Measurements from ENCODE around the gene PSMA3. TPM values are rescaled to one million over a fixed set of nuclear protein-coding genes. Genes with fewer than 3 reads are reported as not detected.

The PSMA3 gene
- total and polyA plus RNA-seq, 2 of the 8 experiments (the other 6 are each of a cell fraction or from before 2014, with no cell fraction given), result 285 to 507 TPM

GRCh38 chr14:58276208-58276607 is 31.6 kb downstream of the PSMA3 start:
- no peak overlapping the region for H3K27ac ChIP-seq (ENCODE audit: low read depth, low read length)
- no peak overlapping the region for H4K5ac ChIP-seq (ENCODE audit: insufficient read length, low read depth, low read length)
- no peak for FAIRE-seq
- no peak overlapping the region for H3K23ac ChIP-seq (ENCODE audit: insufficient read length)
- H2BK5ac ChIP-seq (ENCODE audit: low read depth, low read length), result no peak overlapping the region
- H2BK120ac ChIP-seq (replicated peaks; ENCODE audit: low read depth, low read length), result no peak overlapping the region
- no peak overlapping the region for H2AFZ ChIP-seq (ENCODE audit: low read length)
- H2BK12ac ChIP-seq (ENCODE audit: low read depth, low read length), result no peak overlapping the region
- no peaks in the 10 kb centered on the region for H3K4me1 ChIP-seq (replicated peaks in 1 of 4; ENCODE audit: control insufficient read depth in 3 of 4, insufficient read depth in 4 of 4, low read length in 3 of 4)
- H3K9ac ChIP-seq (replicated peaks in 1 of 4; ENCODE audit: extremely low read depth in 1 of 4, low read depth in 3 of 4, low read length in 3 of 4), result no peak overlapping the region
- H3K79me1 ChIP-seq (ENCODE audit: low read depth, low read length), result no peaks in the 10 kb centered on the region
- H3K4me3 ChIP-seq (ENCODE audit: extremely low read depth in 1 of 4, insufficient read depth in 2 of 4, low read depth in 3 of 4, low read length in 4 of 4), result no peak overlapping the region
- H3K4ac ChIP-seq (replicated peaks; ENCODE audit: insufficient read length, low read depth, low read length), result no peak overlapping the region
- peaks cover 8 to 46% (median 21%) of the 10 kb centered on the region in 4 experiments for H3K36me3 ChIP-seq (ENCODE audit: control insufficient read depth in 2 of 4, insufficient read depth in 4 of 4, low read length in 3 of 4)
- no peak for TF ChIP-seq RAD21 (IDR thresholded peaks at IDR 0.05 in 1 of 2, conservative IDR thresholded peaks at IDR 0.05 in 1 of 2; ENCODE audit: low read depth in 2 of 2, low read length in 2 of 2)
- TF ChIP-seq TEAD4 (IDR thresholded peaks at IDR 0.05; ENCODE audit: low read depth, low read length), result no peak
- no peak for TF ChIP-seq HDAC2 (IDR thresholded peaks at IDR 0.05; ENCODE audit: borderline replicate concordance in 1 of 2, low read depth in 2 of 2, low read length in 2 of 2)
- no peak for TF ChIP-seq CBX5 (IDR thresholded peaks at IDR 0.05; ENCODE audit: low read depth, low read length)
- no peak for TF ChIP-seq SP4 (IDR thresholded peaks at IDR 0.05; ENCODE audit: low read length)
- no peak for TF ChIP-seq BACH1 (IDR thresholded peaks at IDR 0.05; ENCODE audit: low read length)
- DNase-seq (ENCODE audit: low read depth in 1 of 2, low spot score in 2 of 2), result no peak
- H2BK20ac ChIP-seq (ENCODE audit: low read length), result no peak overlapping the region
- H3K56ac ChIP-seq (replicated peaks; ENCODE audit: insufficient read length, low read depth, low read length), result no peak overlapping the region
- no peaks in the 10 kb centered on the region for H3K27me3 ChIP-seq (replicated peaks in 1 of 4; ENCODE audit: control insufficient read depth in 3 of 4, extremely low read depth in 1 of 4, insufficient read depth in 3 of 4, low read length in 3 of 4)
- ChIA-PET POLR2A (ENCODE audit: partially characterized antibody) (interaction anchor here (0.9 to 1.7 kb wide), 6 partner anchors 10 to 76 kb away, joined by 3 to 8 read pairs (median 4); partner anchors contain the start of genes ACTR10 and ARID4A), CTCF (ENCODE audit: partially characterized antibody) (interaction anchor here (1.5 kb wide), 1 partner anchor 18 kb away, joined by 3 read pairs; no protein-coding TSS in a partner anchor)
- no peak overlapping the region for H3K18ac ChIP-seq (ENCODE audit: extremely low read depth, low read length)
- peaks cover 0 to 44% of the 10 kb centered on the region in 2 experiments; a peak in 2 of 4 replicates for H3K79me2 ChIP-seq (ENCODE audit: control insufficient read depth in 1 of 2, insufficient read depth in 2 of 2, low read length in 2 of 2)
- no peak overlapping the region for H2AK5ac ChIP-seq (ENCODE audit: low read depth, low read length)
- H3K23me2 ChIP-seq (ENCODE audit: low read depth, low read length), result no peaks in the 10 kb centered on the region
- no peak overlapping the region for H2BK15ac ChIP-seq (ENCODE audit: low read length)
- no peak overlapping the region for H4K8ac ChIP-seq (ENCODE audit: extremely low read depth, insufficient read depth, low read length)
- H4K91ac ChIP-seq (replicated peaks; ENCODE audit: insufficient read length, low read length), result no peak overlapping the region
- WGBS, 2 experiments (ENCODE audit: extremely low coverage in 1 of 2, insufficient coverage in 1 of 2, insufficient read length in 1 of 2, insufficient replicate concordance in 2 of 2, low coverage in 1 of 2, low lambda C conversion rate in 2 of 2, missing lambda C conversion rate in 1 of 2), result 87% methylated on average over 1 of the region's 1 CpG; no CpG with 5 or more reads in 1 of the 2 experiments
- no peak overlapping the region for H3K14ac ChIP-seq (ENCODE audit: insufficient read length)
- H3K9me3 ChIP-seq (ENCODE audit: insufficient read depth in 2 of 2, low read depth in 1 of 2, low read length in 1 of 2), result no peaks in the 10 kb centered on the region
- H3K4me2 ChIP-seq (ENCODE audit: insufficient read depth in 1 of 2, low read depth in 2 of 2, low read length in 2 of 2), result no peak overlapping the region
- H4K20me1 ChIP-seq (replicated peaks in 1 of 2; ENCODE audit: control insufficient read depth in 1 of 2, insufficient read depth in 2 of 2, low read length in 2 of 2), result peaks cover 2% of the 10 kb centered on the region in 2 experiments
